Heart right ventricle (tissue), 16 donors: ENCODE measurements around the gene SCRN2. TPM values are rescaled to one million over a fixed set of nuclear protein-coding genes. Genes with fewer than 3 reads are reported as not detected.

ENCODE experiments used
- ATAC-seq, 8 donors: fragments of 200-7000 bp; cut with Tn5 transposase; one replicate each; pipeline ENCODE4 v1.9.1; 2020; ENCODE audit warnings: mild to moderate bottlenecking in 8 of 8, moderate library complexity in 8 of 8, moderate number of reproducible peaks in 1 of 8
- DNase-seq, 2 donors: peaks; one replicate each; pipeline ENCODE4 v3.0.0-alpha.2; 2020
- H3K27ac ChIP-seq, 10 donors: fragments of 200-600 bp; sonication (generic) in 2 of 10; one replicate each; pipeline versions ENCODE4 v1.5.0 to v1.8.0; 2020 to 2022; ENCODE audit warnings: mild to moderate bottlenecking in 3 of 10
- H3K27me3 ChIP-seq, 7 donors: fragments of 200-600 bp; one replicate each; pipeline ENCODE4 v1.8.0; 2021 to 2022; ENCODE audit warnings: mild to moderate bottlenecking in 2 of 7
- H3K36me3 ChIP-seq, 9 donors: fragments of 200-600 bp; sonication (generic) in 1 of 9; one replicate each; pipeline versions ENCODE4 v1.5.0 to v1.8.0; 2020 to 2022; ENCODE audit warnings: mild to moderate bottlenecking in 2 of 9
- H3K4me1 ChIP-seq, 9 donors: fragments of 200-600 bp; sonication (generic) in 1 of 9; one replicate each; pipeline versions ENCODE4 v1.5.0 to v1.8.0; 2020 to 2022; ENCODE audit warnings: mild to moderate bottlenecking in 4 of 9
- H3K4me3 ChIP-seq, 10 donors: fragments of 200-600 bp; sonication (generic) in 2 of 10; one replicate each; pipeline versions ENCODE4 v1.5.0 to v1.8.0; 2020 to 2022; ENCODE audit warnings: mild to moderate bottlenecking in 7 of 10, moderate library complexity in 2 of 10
- H3K9me3 ChIP-seq, 11 donors: fragments of 200-600 bp in 10 of 11; sonication (generic) in 2 of 11; one replicate each; pipeline versions ENCODE4 v1.5.0 to v1.8.0; 2013 to 2022; ENCODE audit warnings: mild to moderate bottlenecking in 2 of 11, control low read depth in 1 of 11, moderate library complexity in 1 of 11
- WGBS, 2 donors: extraction: QIAGEN DNeasy Blood & Tissue Kit; methylation state at CpG; one replicate each; pipeline ENCODE4 v1.1.7; 2013; ENCODE audit warnings: inconsistent platforms in 1 of 2; 5-methylcytosine and 5-hydroxymethylcytosine counted together
- intact Hi-C, 10 donors: fragments of 100-400 bp; cut with DNase I; formaldehyde crosslinking; loops; one replicate each; pipeline versions ENCODE4 v1.11.1 to v1.14.2; 2022
- polyA plus RNA-seq, 2 donors: library from polyadenylated mRNA; stranded (reverse); fragments of 200-250 nt; gene quantifications; one replicate each; pipeline ENCODE4 v1.2.3, GENCODE V29; 2013
- total RNA-seq, 10 donors: library from RNA; stranded (reverse); fragmentation: NEBNext Ultra II Directional in 3 of 10; extraction: Animal tissue kit (Norgen Biotek cat#: 25700) in 3 of 10; gene quantifications; one replicate each; pipeline versions ENCODE4 v1.2.1 to v1.2.4, GENCODE V29; 2021 to 2023
- TF ChIP-seq, protein P1 (sequence below), 9 donors: fragments of 200-600 bp; sonication (generic) in 2 of 9; IDR thresholded peaks; one replicate each; pipeline versions ENCODE4 v1.5.0 to v1.8.0; 2021 to 2022; ENCODE audit warnings: antibody characterized with exemption in 9 of 9, mild to moderate bottlenecking in 5 of 9, moderate library complexity in 1 of 9
- donor health status: Arrhythmogenic right ventricular cardiomyopathy.
- donor health status: ischemic (EF 13 %, LVEDD 7.1; RV severe dilation, severe dysfunction).
- donor health status: healthy with polysubstance abuse.
- donor health status: DM: no; HTN: yes; CAD: no.
- donor health status: DM: no; HTN: no; CAD: no.
- donor health status: ischemic (EF 25% LVEDD 6.9; RV normal size, moderate dysfunction).
- donor health status: ischemic (EF 25% LVEDD 5.7; RV mildly dilated, moderate dysfunction).
- donor health status: healthy.
- donor health status: DM: yes; HTN: yes; CAD: no.
- donor health status: Ischemic cardiomyopathy.
- donor health status: ischemic (EF 35%, LVEDD 5.7; RV mildly dilated, moderate dysfunction).
- donor health status: nonischemic (EF 11% LVEDD 7.7; RV severe dilation, severe dysfunction).
- donor health status: DM: yes; HTN: yes; CAD: no.
- donor health status: PGD.
- donor health status: ischemic (EF 29% LVEDD 5.4; RV normal size, mild dysfunction).
- donor health status: nonischemic (EF 23%, LVEDD 6.1; RV moderate dilation, normal function).

The SCRN2 gene
- total and polyA plus RNA-seq, 12 donors, result 20.6 to 82.5 (median 34.5) TPM

DNA sequence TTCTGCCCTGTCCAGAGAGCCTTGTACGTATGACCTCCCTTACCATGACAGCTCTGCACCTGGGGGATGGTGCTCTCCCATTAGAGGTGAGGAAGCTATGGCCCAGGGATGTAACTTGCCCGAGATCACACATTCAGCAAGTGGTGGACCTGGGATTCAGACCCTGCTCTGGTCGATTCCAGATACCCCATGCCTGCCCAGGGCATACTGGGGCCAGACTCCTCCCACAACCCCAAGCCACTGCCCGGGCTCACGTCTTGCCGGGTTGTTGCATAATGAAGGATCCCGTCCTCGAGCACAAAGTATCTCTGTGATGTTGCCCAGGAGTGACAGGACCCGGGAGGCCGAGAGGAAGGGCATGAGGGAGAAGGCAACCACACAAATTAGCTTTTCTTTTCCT is 21.6 kb downstream of the SCRN2 start:
- peaks cover 0 to 71% (median 29%) of the 10 kb centered on the region in 9 donors for H3K36me3 ChIP-seq
- H3K27me3 ChIP-seq, result no peaks in the 10 kb centered on the region
- ATAC-seq, result no peak
- TF ChIP-seq, protein P1, sequence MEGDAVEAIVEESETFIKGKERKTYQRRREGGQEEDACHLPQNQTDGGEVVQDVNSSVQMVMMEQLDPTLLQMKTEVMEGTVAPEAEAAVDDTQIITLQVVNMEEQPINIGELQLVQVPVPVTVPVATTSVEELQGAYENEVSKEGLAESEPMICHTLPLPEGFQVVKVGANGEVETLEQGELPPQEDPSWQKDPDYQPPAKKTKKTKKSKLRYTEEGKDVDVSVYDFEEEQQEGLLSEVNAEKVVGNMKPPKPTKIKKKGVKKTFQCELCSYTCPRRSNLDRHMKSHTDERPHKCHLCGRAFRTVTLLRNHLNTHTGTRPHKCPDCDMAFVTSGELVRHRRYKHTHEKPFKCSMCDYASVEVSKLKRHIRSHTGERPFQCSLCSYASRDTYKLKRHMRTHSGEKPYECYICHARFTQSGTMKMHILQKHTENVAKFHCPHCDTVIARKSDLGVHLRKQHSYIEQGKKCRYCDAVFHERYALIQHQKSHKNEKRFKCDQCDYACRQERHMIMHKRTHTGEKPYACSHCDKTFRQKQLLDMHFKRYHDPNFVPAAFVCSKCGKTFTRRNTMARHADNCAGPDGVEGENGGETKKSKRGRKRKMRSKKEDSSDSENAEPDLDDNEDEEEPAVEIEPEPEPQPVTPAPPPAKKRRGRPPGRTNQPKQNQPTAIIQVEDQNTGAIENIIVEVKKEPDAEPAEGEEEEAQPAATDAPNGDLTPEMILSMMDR (IDR thresholded peaks at IDR 0.05), result no peak
- H3K4me1 ChIP-seq, result peaks cover 5 to 24% (median 20%) of the 10 kb centered on the region in 9 donors
- no peak overlapping the region for H3K27ac ChIP-seq
- no peak overlapping the region for H3K4me3 ChIP-seq
- 78 to 84% methylated on average over 10 of the region's 10 CpGs for WGBS, 2 donors
- intact Hi-C loops, result no loop called here
- H3K9me3 ChIP-seq, result no peaks in the 10 kb centered on the region
- DNase-seq, result no peak

DNA sequence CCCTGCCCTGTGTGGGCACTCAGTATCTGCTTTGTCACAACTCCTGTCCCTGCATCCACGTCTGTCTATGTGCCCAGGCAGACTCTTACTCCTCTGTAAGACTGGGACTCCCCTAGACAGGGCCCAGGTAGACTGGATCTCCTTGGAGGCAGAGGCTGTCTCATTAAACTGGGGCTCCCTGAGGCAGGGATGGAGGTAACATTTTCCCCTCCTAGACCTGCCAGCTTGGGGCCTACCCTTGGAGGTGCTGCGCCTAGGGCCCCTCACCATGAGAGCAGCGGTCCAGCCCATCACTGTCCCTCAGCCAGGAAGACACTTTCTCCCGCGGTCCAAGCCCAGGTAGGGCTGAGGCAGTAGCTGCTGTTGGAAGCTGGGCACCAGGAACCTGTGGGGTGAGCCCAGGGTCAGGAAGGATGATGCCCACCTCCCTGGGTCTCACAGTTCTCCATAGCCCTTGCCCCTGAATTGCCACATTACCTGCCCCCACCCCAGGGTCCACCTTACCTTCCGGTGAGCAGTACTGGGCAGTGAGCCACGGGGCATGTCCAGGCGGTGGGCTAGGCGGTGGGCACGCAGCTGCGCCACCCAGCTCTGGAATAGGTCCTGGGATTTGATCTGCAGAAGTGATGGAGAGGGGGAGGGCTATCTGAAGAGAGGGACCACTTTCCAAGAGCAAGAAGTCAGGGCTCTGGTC is 22.9 kb downstream of the SCRN2 start:
- WGBS, 2 donors, result 93 to 95% methylated on average over 11 of the region's 11 CpGs
- TF ChIP-seq, protein P1 (IDR thresholded peaks at IDR 0.05), result no peak
- H3K27ac ChIP-seq, result no peak overlapping the region
- H3K4me1 ChIP-seq, result peaks cover 5 to 24% (median 20%) of the 10 kb centered on the region in 9 donors
- ATAC-seq (no peak), DNase-seq (no peak)
- H3K4me3 ChIP-seq, result no peak overlapping the region
- intact Hi-C loops, result no loop called here
- H3K36me3 ChIP-seq, result peaks cover 0 to 71% (median 26%) of the 10 kb centered on the region in 9 donors
- no peaks in the 10 kb centered on the region for H3K27me3 ChIP-seq
- no peaks in the 10 kb centered on the region for H3K9me3 ChIP-seq

DNA sequence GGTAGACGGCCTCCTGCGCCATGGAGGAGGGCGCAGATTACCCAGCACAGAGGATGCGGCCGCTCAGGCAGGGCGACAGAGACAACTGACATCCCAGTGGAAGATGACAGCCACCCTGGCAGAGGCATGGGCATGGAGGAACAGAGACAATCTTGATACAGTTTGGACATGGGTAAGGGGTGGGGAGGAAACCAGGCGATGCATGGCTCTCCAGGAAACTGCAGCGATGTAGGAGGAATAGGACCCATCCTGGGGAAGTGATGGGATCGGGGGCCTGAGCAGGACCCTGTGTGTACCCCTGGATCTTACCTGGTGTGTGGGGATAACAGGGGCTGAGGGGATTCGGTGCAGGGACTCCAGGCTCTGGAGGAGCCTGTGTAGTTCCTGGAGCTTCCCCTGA is 24.1 kb downstream of the SCRN2 start:
- TF ChIP-seq, protein P1 (IDR thresholded peaks at IDR 0.05), result no peak
- ATAC-seq (no peak), DNase-seq (no peak)
- Histone ChIP-seq H3K4me3 (no peak overlapping the region), H3K27ac (no peak overlapping the region), H3K9me3 (no peaks in the 10 kb centered on the region), H3K4me1 (peaks cover 5 to 17% (median 15%) of the 10 kb centered on the region in 9 donors), H3K36me3 (peaks cover 0 to 79% (median 26%) of the 10 kb centered on the region in 9 donors), H3K27me3 (no peaks in the 10 kb centered on the region)
- WGBS, 2 donors, result 96 to 98% methylated on average over 10 of the region's 10 CpGs
- intact Hi-C loops, result no loop called here

DNA sequence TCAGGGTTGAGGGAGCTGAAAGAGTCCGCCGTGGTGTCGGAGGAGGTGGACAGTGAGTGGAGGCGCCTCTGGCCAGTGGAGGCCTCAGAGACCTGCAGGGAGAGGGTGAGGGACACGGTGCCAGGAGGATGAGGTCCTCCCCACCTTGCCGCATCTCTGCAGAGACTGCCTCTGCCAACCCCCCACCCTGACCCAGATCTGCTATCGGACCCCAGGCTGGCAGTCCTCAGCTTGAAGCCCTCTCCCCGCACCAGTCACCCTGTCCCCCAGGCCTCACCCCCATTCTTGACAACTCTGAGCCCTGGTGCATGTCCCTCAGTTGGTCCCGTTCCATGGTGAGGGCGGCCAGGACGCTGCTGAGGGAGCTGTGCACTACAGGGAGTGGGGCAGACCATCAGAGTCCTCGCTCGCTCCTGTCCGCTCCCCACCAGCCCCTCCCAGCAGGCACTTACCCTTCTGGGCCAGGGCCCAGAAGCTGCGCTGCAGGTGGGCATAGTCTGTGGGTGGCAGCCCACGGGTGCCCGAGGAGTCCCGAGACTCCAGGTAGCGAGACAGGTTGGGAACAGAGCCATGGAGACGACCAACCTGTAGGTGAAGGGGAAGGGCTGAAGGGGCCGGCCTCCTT is 24.9 kb downstream of the SCRN2 start:
- intact Hi-C loops, result no loop called here
- no peak for DNase-seq
- TF ChIP-seq, protein P1 (IDR thresholded peaks at IDR 0.05), result no peak
- Histone ChIP-seq H3K27ac (no peak overlapping the region), H3K36me3 (peaks cover 0 to 86% (median 26%) of the 10 kb centered on the region in 9 donors), H3K9me3 (no peaks in the 10 kb centered on the region), H3K4me1 (peaks cover 5 to 12% (median 10%) of the 10 kb centered on the region in 9 donors), H3K4me3 (no peak overlapping the region), H3K27me3 (no peaks in the 10 kb centered on the region)
- ATAC-seq, result no peak
- WGBS, 2 donors, result 96 to 97% methylated on average over 21 of the region's 21 CpGs
